ENCODE measurements around the gene TSPOAP1.
"Not testable (repeated sequence)": the region's sequence is repeated elsewhere in the genome, so short reads cannot be mapped to it uniquely, and the experiment has no call there.

DNA sequence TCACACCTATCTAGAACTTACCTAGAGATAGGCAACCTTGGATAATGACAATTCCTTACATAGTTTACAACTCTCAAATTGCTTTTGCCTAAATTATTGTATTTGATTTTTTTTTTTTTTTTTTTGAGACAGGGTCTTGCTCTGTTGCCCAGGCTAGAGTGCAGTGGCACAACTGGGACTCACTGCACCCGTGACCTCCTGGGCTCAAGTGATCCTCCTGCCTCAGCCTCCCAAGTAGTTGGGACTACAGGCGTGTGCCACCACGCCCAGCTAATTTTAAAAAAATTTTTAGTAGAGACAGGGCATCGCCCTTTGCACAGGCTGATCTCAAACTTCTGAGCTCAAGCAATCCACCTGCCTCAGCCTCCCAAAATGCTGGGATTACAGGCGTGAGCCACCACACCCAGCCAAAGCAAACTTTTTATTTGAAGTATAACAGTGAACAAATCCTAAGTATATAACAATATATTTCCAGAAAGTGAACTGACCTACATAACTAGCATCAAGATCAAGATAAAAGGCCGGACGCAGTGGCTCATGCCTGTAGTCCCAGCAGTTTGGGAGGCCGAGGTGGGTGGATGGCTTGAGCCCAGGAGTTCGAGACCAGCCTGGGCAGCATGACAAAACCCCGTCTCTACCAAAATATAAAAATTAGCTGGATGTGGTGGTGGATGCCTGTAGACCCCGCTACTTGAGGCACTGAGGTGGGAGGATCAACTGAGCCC lies 12.7 kb upstream of the TSPOAP1 start:
- TF ChIP-seq, protein P1, sequence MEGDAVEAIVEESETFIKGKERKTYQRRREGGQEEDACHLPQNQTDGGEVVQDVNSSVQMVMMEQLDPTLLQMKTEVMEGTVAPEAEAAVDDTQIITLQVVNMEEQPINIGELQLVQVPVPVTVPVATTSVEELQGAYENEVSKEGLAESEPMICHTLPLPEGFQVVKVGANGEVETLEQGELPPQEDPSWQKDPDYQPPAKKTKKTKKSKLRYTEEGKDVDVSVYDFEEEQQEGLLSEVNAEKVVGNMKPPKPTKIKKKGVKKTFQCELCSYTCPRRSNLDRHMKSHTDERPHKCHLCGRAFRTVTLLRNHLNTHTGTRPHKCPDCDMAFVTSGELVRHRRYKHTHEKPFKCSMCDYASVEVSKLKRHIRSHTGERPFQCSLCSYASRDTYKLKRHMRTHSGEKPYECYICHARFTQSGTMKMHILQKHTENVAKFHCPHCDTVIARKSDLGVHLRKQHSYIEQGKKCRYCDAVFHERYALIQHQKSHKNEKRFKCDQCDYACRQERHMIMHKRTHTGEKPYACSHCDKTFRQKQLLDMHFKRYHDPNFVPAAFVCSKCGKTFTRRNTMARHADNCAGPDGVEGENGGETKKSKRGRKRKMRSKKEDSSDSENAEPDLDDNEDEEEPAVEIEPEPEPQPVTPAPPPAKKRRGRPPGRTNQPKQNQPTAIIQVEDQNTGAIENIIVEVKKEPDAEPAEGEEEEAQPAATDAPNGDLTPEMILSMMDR (conservative IDR thresholded peaks at IDR 0.05; ENCODE audit: low read depth, low read length): not testable (repeated sequence)
- not testable (repeated sequence) for TF ChIP-seq EZH2 (IDR thresholded peaks at IDR 0.05; ENCODE audit: low read length, unreplicated experiment)

Measured in PC-3 (cell line).